GM06990 (cell line): ENCODE measurements around the gene ADRB2.

Experiments
- DNase-seq: peaks from one replicate; pipeline ENCODE4 v3.0.0-alpha.2; 2011; ENCODE audit not compliant: insufficient read length; ENCODE audit errors: extremely low read depth
- H3K27me3 ChIP-seq: replicated peaks from 2 replicates; pipeline ENCODE4 v1.6.0; 2011; ENCODE audit warnings: low read length; ENCODE audit not compliant: control insufficient read depth, insufficient read depth
- H3K36me3 ChIP-seq: 2 replicates; pipeline ENCODE4 v1.5.1; 2011; ENCODE audit warnings: low read length; ENCODE audit not compliant: control insufficient read depth, insufficient read depth
- H3K4me3 ChIP-seq: replicated peaks from 2 replicates; pipeline ENCODE4 v1.5.1; 2011; ENCODE audit warnings: low read depth, mild to moderate bottlenecking, control low read depth, low read length
- TF ChIP-seq, protein P1 (sequence below): IDR thresholded peaks from 2 replicates; pipeline ENCODE4 v1.5.1; 2011; ENCODE audit warnings: low read length, control low read depth, mild to moderate bottlenecking, inconsistent platforms; ENCODE audit not compliant: insufficient read depth, poor library complexity, severe bottlenecking

Gene ADRB2

GRCh38 chr5:148838357-148838756 lies 11.9 kb downstream of the ADRB2 start:
- H3K36me3 ChIP-seq, result no peaks in the 10 kb centered on the region
- no peak for DNase-seq
- H3K27me3 ChIP-seq, result peaks cover 2% of the 10 kb centered on the region

GRCh38 chr5:148839960-148840359 lies 13.5 kb downstream of the ADRB2 start:
- TF ChIP-seq, protein P1, sequence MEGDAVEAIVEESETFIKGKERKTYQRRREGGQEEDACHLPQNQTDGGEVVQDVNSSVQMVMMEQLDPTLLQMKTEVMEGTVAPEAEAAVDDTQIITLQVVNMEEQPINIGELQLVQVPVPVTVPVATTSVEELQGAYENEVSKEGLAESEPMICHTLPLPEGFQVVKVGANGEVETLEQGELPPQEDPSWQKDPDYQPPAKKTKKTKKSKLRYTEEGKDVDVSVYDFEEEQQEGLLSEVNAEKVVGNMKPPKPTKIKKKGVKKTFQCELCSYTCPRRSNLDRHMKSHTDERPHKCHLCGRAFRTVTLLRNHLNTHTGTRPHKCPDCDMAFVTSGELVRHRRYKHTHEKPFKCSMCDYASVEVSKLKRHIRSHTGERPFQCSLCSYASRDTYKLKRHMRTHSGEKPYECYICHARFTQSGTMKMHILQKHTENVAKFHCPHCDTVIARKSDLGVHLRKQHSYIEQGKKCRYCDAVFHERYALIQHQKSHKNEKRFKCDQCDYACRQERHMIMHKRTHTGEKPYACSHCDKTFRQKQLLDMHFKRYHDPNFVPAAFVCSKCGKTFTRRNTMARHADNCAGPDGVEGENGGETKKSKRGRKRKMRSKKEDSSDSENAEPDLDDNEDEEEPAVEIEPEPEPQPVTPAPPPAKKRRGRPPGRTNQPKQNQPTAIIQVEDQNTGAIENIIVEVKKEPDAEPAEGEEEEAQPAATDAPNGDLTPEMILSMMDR, result no peak
- Histone ChIP-seq H3K36me3 (no peaks in the 10 kb centered on the region), H3K4me3 (no peak overlapping the region), H3K27me3 (peaks cover 2% of the 10 kb centered on the region)
- no peak for DNase-seq

More at GRCh38 chr5:148838357-148838756, 11.9 kb downstream of the ADRB2 start:
- TF ChIP-seq, protein P1, result no peak
- no peak overlapping the region for H3K4me3 ChIP-seq

- Histone ChIP-seq H3K4me3 (no peak overlapping the region), H3K27me3 (peaks cover 2% of the 10 kb centered on the region), H3K36me3 (no peaks in the 10 kb centered on the region)
- TF ChIP-seq, protein P1, result no peak
- no peak for DNase-seq
These were observed 14.1 kb downstream of the ADRB2 start for GRCh38 chr5:148840531-148840930.

GRCh38 chr5:148841519-148841918 lies 15.1 kb downstream of the ADRB2 start:
- no peak overlapping the region for H3K4me3 ChIP-seq
- H3K27me3 ChIP-seq, result peaks cover 2% of the 10 kb centered on the region
- no peaks in the 10 kb centered on the region for H3K36me3 ChIP-seq
- TF ChIP-seq, protein P1, result no peak
- no peak for DNase-seq

GRCh38 chr5:148842161-148842560 lies 15.8 kb downstream of the ADRB2 start:
- Histone ChIP-seq H3K27me3 (peaks cover 2% of the 10 kb centered on the region), H3K36me3 (no peaks in the 10 kb centered on the region), H3K4me3 (no peak overlapping the region)
- DNase-seq, result no peak
- TF ChIP-seq, protein P1, result no peak
